Measurements from ENCODE around the gene MAP4K4.
A peak's percentile ranks its signal among the peaks of the same experiment; 100 is the strongest.

The MAP4K4 gene

GRCh38 chr2:101723371-101724124 is 26.0 kb downstream of the MAP4K4 start:
- DNase-seq = no peak

DNA sequence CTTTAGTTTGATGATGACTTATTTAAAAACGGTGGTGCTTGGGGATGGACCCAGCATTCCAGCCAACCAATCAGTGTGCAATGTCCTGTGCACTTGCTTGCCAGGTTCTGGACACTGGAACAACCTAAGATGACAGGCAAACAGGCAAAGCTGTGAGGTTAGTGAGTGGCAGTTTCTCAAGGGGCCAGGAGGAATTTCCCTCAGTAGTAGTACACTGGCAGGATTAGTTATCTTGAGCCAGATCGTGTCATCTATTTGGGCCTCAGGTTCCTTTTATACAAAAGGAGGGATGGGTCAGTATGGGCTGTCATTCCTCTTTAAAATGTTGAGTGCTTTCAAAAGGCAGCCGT is 26.6 kb downstream of the MAP4K4 start:
- no peak for DNase-seq

DNA sequence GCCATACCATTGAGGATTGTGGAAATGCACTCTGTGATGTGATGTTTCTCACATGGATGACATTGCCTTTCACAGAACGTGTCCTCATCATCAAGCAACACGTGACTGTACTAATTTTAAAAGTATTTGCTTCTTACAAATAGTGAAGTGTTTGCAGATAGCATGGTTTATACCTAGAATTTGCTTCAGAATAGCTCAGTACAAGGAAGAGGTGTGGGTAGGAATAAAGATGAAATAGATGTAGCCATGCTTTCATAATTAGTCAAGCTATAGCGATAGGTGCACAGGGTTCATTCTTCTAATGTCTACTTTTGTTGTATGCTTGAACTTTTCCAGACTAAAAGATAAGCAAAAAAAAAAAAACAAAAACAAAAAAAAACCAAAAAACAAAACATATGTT is 27.5 kb downstream of the MAP4K4 start:
- no peak for DNase-seq

- DNase-seq = no peak
These were observed 28.1 kb downstream of the MAP4K4 start for GRCh38 chr2:101725515-101726192.

DNA sequence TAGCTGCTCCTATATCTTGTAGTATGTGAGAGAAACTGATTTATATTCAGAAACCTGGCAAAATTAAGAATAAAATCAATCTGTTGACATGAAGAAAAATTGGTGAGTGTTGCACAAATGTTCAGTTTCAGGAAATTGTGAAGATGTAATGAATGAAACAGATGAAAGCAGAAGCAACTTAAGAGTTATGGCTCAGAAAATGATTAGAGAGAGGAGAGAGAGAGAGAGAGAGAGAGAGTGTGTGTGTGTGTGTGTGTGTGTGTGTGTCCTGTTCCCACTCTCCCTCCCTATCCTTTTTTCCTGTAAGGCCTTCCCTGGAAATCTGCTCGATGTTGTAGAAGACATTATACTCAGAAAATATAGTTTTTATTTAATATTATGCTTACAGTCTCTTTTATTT is 31.4 kb downstream of the MAP4K4 start:
- no peak for DNase-seq

- DNase-seq = no peak
These were observed 32.1 kb downstream of the MAP4K4 start for GRCh38 chr2:101729521-101730190.

GRCh38 chr2:101731221-101732054 is 33.9 kb downstream of the MAP4K4 start:
- no peak for DNase-seq

- no peak for DNase-seq
These were observed 34.7 kb downstream of the MAP4K4 start for GRCh38 chr2:101732199-101732598.

DNA sequence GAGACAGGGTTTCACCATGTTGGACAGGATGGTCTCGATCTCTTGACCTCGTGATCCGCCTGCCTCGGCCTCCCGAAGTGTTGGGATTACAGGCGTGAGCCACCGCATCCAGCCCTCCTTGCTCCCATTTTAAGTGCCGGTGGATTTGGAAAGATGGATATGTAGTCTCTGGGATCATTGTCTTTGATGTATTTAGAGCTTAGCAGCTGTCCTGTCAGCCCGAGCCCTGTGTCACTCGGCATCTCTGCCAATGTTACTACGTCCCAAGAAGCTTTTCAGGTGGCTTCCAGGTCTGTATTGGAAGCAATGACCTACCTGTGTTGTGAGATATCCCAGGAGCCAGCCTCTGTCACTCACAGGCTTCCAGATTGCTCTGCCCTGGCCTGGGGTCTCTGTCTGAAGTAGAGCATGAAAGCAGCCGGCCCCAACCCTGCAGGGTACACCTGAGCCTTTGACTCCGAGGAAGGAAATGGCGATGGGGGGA is 35.3 kb downstream of the MAP4K4 start:
- DNase-seq = no peak

- DNase-seq = no peak
These were observed 35.9 kb downstream of the MAP4K4 start for GRCh38 chr2:101733257-101733993.

- no peak for DNase-seq
These were observed 37.1 kb downstream of the MAP4K4 start for GRCh38 chr2:101734505-101735165.

- no peak for DNase-seq
These were observed 37.6 kb downstream of the MAP4K4 start for GRCh38 chr2:101735166-101735533.

DNA sequence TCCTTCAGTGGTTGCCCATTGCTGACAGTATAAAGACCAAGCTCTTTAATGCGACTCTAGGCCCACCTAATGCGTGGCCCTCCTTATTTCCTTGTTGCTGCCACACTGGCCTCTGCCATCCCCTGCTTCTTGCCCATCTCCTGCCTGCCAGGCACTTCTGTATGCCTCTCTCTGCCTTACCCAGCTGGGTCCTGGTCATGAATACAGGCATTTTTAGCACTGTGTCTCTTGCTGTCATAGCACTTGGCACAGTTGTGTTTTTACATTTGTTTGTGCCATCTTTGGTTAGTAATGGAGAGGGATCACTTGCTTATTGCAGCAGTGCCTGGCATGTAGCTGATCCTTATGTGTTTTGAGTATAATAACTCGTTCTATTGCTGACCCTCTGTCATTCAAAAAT is 38.7 kb downstream of the MAP4K4 start:
- DNase-seq = no peak

DNA sequence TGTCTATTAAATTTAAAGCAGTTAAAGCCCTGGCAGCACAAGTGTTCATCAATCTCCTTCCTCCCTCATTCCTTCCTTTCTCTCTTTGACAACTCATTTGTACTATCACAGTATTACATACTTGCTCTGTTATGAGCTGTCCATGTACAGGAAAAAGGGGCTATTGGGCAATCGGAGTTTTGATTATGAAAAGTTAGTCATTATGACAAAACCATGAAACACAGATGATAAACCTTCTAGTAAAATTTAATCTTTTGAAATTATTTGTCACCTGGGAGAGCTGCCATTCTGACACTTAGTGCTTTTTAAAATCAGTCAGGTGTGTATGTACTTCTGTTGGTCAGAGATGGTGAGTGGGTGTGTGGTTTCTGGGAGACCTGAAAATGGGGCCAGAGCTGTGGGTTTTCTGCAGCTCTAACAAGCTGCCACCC is 39.4 kb downstream of the MAP4K4 start:
- peak; percentile 92 for DNase-seq

DNA sequence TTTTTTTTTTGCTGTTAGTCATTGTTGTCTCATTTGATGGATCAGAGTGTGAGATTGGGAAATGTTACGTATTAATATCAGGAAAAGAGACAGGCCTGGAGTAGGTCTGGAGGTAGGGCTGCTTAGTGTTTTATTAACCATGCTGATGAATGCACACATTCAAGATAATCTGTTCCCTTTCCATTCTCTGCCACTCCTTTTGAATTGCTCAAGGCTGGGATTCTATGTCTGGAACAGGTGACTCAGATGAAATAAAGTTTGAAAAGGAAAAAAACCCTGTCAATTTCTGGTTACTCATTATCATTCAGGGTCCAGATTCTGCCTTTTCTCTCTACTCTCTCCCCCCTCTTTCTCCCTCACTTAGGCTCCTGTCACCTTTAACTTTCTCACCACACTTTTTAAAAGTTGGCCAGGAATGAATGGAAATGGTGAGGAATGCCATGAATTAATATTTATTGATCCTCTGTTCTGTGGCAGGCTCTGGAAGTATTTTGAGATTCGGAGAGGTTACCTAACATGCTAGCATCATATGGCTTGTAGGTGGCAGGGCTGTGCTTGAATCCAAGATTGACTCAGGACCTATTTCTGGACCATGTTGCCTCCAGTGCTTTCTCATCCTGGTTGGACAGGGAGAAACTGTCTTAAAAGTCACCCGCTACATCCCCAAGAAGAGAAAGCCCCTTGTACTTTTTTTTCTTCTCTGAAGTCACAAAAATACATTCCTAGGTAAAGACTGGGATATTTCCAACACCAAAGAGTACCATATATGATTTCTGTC is 40.2 kb downstream of the MAP4K4 start:
- DNase-seq = peak; percentile 45

DNA sequence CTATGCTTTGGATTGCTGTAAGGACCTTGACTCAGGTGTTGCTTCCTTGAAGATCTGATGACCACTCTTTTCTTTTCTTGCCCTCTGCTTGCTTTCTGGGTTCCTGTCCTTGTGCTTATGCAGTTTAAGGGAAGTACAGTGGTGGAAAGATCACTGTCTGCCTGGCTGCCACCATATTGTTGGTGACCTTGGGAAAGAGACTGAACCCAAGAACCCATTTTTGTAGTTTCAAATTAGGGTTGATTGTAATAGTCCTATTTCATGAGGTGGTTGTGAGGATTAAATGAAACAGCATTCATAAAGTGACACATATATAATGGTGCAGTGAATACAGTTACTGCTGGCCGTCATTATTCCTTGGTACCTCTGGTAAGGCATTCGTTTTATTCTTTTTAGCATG is 41.1 kb downstream of the MAP4K4 start:
- no peak for DNase-seq

- no peak for DNase-seq
These were observed 43.1 kb downstream of the MAP4K4 start for GRCh38 chr2:101740555-101740964.

DNA sequence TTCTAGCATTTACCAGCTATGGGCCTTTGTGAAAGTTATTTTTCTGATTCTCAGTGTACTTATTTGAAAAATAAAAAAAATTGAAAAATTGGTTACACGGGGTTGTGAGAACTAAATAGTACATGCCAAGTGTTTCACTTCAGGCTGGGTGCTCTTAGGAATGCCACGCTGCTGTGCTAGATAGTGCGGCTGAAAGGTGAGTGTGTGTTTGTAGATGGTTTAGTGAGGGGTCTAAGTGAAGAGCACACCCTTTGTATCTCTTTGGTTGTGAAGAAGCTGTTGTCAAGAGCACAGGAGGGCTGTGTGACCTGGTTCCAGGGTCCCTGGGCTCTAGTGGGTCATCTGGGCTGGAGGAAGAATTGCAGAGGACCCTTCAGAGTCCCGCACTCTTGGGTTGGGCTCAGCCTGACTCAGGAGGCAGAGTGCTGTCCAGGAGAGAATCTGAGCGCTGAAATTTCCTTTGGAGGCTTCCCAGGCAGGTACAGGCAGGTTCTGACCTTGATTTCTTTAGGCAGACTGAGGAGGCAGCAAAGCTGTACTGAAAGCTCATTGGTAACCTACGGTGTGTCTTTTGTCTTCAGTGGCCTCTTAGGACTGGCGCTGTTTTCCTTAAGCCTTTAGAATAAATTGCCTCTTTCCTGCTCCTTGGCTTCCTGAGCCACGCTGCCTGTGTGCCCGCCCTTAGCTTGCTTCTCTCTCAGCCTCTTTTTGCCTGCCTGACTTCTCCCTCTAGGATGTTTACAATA is 44.4 kb downstream of the MAP4K4 start:
- no peak for DNase-seq

DNA sequence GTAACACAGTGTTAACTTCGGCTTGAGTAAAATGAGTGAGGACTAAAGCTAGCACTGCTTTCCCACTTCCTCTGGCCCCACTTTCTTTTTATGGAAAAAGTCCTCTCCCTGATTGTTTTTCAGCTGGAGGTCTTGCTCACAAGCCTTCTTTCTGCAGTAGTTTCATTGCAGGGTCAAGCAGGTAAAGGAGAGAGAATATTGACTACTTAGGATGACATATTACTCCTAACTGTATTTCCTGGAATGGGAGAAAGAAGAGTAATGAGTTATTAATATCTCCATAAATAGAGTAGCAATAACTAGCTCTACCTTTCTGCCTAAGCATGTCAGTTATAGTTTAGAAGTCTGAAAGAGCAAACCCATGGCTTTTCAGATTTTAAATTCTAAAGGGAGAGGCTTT is 45.0 kb downstream of the MAP4K4 start:
- no peak for DNase-seq

DNA sequence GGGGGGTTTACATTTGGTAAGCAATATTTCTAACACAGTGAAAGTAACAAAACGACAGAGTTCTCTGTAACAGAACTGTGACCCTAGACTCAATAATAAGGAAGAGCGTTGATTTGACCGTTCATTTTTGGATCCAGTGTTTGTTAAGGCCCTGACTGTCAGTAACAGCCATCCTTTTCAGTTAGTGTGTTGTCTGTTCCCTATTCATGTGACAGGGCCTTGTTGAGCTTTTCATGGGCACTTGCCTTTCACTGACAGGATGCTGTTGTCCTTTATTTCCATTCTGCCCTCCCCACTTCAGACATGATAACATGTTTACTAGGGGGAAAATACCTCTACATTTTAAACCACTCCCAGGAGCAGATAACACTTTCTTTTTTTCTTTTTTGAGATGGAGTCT is 45.8 kb downstream of the MAP4K4 start:
- no peak for DNase-seq

All from HCEC 1CT (cell line).